Measurements from ENCODE around the gene COG5.

COG5 gene

DNA sequence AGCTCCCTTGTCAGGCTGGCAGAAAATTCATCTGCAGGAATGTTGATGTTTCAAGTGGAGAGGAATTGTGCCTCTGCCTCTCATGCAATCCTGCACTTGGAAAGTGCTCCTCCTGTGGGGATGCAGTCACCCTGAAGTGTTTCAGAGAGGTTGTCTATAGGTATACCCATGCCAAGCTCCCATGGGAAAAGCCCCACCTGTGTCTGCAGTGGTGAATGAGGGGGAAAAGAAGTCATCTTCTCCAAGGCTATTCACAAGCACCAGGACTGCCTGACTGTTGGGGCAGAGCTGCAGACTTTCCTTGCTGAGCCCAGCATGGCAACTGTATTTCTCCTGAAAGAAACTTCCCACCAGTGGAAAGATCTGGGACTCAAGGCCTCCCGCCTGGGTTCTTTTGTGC is 58.4 kb downstream of the COG5 start:
- no peak for DNase-seq

DNA sequence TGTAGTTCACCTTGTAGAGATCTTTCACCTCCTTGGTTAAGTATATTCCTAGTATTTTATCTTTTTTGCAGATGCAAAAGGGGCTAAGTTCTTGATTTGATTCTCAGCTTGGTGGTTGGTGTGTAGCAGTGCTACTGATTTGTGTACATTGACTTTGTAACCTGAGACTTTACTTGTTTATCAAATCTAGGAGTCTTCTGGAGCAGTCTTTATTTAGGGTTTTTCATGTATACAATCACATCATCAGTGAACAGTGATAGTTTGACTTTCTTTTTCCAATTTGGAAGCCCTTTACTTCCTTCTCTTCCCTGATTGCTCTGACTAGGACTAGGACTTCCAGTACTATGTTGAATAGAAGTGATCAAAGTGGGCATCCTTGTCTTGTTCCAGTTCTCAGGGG is 60.0 kb downstream of the COG5 start:
- DNase-seq: no peak

DNA sequence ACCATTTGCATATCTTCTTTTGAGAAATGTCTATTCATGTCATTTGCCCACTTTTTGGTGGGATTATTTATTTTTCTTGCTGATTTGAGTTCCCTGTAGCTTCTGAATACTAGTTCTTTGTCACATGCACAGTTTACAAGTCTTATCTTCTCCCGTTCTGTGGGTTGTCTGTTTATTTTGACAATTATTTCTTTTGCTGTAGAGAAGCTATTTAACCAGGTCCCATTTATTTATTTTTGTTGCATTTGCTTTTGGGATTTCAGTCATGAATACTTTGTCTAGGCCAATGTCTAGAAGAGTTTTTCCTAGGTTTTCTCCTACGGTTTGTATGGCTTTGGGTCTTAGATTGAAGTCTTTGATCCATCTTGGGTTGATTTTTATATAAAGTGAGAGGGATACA is 60.9 kb downstream of the COG5 start:
- no peak for DNase-seq

GRCh38 chr7:107502154-107502553 is 61.6 kb downstream of the COG5 start:
- DNase-seq: no peak

GRCh38 chr7:107501593-107501992 is 62.1 kb downstream of the COG5 start:
- peak; percentile 69 for DNase-seq

- no peak for DNase-seq
Measured at GRCh38 chr7:107499731-107500130, 64.0 kb downstream of the COG5 start.

GRCh38 chr7:107495516-107495915 is 68.2 kb downstream of the COG5 start:
- DNase-seq: no peak

DNA sequence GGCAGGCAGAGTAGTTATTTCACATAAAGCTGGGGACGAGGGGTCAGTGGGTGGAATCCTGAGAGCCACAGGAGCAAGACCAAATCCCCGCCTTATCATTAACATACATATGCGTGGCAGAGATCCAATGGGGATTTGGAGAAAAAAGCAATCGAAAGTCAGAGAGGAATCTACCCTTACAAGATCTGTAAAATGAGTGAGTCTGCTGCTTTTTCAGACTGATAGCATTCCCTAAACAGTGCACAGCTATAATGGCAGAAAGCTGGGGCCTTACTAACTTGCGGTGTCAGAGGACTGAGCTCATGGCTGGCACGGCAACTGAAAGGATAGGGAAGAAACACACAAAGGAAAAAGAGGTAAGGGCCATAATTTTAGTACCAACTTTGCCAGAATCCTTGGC is 68.8 kb downstream of the COG5 start:
- DNase-seq: peak; percentile 75

GRCh38 chr7:107494315-107494751 is 69.4 kb downstream of the COG5 start:
- DNase-seq: peak; percentile 75

- DNase-seq: no peak
Measured at GRCh38 chr7:107492875-107493274, 70.8 kb downstream of the COG5 start.

DNA sequence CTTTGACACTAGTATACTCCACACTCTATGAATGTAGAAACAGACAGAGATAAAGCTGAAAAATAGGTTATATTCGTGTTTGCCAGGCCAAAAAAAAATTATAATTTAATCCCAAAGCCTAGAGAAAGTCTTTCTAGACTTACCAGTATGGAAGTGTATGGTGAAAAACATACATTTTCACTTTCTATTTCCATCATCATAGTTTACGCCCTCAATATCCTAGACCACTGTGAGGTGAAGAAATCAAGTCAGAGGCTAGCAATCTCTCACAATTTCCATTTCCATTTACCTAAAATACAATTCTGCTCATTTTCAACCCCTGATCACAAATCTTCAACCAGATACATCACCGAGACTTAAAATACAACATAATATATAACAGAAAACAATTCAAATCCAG is 77.7 kb downstream of the COG5 start:
- DNase-seq: no peak

DNA sequence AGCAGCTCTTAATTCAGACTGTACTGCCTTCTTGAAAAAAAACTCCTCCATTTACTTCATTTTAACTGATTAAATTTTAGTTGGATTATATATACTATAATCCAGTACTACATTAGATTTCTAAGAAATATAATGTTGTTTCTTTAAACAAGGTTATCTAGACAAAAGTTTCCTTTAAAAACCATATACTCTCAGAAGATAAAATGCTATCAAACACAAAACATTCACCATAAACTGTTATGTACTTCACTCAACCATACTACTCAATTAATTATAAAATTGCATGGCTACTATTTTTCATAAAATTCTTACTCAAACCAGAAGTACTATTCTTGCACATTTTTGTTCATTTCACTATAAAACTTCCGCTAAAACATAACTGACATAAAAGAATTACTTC is 81.1 kb downstream of the COG5 start:
- DNase-seq: no peak

GRCh38 chr7:107480932-107481331 is 82.8 kb downstream of the COG5 start:
- DNase-seq: no peak

DNA sequence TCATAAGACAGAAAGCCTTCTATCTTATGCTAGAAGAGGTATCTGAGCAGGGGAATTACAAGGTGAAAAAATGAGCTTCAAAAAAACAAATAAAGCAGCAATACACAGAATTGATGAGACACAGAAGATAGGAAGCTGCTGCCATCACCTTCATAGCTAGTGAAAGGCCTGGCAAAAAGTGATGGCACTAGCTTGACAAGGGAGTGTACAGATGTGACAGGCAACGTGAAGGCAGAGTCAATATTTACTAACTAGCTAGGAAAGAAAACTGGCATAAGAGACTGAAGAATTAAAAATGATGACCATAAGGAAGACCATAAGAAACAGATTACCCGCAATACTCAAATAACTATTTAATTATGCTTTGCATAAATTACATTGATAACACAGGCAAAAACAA is 84.4 kb downstream of the COG5 start:
- peak; percentile 40 for DNase-seq

DNA sequence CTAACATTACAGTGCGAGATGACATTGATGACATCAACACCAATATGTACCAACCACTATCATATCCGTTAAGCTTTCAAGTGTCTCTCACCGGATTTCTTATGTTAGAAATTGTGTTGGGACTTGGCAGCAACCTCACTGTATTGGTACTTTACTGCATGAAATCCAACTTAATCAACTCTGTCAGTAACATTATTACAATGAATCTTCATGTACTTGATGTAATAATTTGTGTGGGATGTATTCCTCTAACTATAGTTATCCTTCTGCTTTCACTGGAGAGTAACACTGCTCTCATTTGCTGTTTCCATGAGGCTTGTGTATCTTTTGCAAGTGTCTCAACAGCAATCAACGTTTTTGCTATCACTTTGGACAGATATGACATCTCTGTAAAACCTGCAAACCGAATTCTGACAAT is 89.6 kb downstream of the COG5 start:
- no peak for DNase-seq

DNA sequence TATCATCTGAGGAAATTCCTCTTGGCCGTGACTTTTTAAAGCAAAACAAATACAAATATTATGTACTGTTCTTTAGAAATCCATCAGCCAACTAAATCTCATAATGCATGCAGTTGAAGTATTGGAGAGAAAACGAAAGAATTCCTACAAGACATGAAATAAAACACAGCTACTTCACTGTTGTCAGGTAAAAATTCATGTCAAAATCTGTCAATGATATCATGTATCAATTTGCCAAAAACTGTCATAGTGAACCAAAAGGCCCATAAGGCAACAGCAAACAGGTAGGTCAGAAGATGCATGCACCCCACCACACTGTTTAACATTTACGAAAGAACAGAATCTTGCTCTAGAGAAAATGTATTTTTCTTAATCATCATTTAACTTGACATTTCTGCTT is 91.6 kb downstream of the COG5 start:
- no peak for DNase-seq

GRCh38 chr7:107471292-107472070 is 92.2 kb downstream of the COG5 start:
- no peak for DNase-seq

DNA sequence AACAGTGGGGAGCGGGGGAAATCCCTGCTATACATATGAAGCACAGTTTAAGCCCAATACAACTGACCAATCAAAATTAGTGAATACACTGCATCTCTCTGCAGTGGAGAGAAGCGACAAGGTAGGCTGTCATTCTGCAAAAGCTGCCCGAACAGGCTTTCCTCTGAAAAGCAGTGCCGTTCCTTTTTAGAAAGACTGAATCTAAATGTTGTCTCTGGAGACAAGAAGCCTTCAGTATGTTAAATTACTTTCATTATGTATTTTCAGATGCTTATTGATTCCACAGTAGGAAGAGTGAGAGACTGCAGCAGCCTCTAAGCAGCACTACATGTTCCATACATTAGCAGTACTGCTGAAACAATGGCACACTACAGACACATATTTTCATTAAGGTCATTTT is 93.8 kb downstream of the COG5 start, which contains the start of gene GPR22:
GPR22 (plus strand) TSS at position 129 of the 400 bp plus-strand sequence. CDS start 4,004 bp downstream, outside the sequence.
- DNase-seq: peak; percentile 35

- DNase-seq: no peak
Measured at GRCh38 chr7:107468824-107469223, 94.9 kb downstream of the COG5 start.

DNA sequence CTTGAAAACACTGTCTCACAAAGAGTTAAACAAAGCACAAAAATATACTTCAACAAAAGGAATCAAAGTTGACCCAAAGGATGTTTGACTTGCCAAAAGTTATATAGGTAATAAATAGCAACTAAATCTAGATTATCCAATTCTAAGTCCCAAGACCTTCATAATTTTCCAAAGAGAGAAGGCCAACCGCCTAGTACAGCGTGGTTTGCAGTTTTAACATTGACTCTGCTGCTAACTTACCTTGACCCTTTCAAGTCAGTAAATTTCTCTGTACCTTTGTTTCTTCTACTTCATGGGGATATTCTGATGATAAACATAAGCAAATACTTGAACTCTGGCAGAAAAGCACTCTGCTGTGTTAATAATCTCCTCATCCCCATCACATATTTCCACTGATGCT is 95.7 kb downstream of the COG5 start:
- DNase-seq: no peak

DNA sequence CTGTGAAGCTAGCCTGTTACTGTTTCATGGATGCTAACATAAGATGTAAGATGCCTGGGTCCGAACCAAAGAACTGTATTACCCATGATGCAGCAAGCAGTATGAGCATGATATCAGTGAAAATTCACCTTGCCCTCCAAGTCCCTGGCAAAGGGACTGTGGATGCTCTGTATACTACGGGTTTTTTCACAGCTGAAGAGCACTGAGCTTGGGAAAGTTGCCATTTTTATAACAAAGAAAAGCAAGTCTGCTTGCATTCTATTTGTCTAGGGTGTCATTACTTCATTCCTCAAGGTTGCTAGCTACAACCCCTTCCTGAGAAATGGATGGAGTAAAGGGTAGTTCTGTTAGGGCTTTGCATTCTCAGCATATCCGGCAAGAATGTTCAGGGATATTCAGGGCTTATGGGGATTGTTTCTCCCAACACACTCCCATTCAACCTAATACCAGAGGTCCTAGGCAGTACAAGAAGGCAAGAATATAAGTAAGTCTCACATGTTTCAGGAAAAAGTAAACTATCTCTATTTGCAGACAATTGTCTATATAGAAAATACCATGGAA is 99.0 kb downstream of the COG5 start:
- no peak for DNase-seq

GRCh38 chr7:107463139-107464078 is 100.3 kb downstream of the COG5 start:
- peak; percentile 76 for DNase-seq

- DNase-seq: no peak
Measured at GRCh38 chr7:107461938-107462533, 101.7 kb downstream of the COG5 start.

Data from NCI-H69 (cell line).